A673 (cell line): ENCODE data around the gene SUPT3H.
"Not testable (repeated sequence)": the region's sequence is repeated elsewhere in the genome, so short reads cannot be mapped to it uniquely, and the experiment has no call there.

Experiments
- CTCF ChIP-seq: fragments of 300-800, 200-600 bp; sonication (generic); conservative IDR thresholded peaks from 2 replicates; pipeline ENCODE4 v1.5.1; 2017; ENCODE audit warnings: low read depth, mild to moderate bottlenecking, antibody characterized with exemption, low read length, moderate library complexity, mixed read lengths
- EZH2 ChIP-seq: fragments of 200-600 bp; sonication (generic); IDR thresholded peaks from 2 replicates; pipeline ENCODE4 v1.6.1; 2017; ENCODE audit warnings: borderline replicate concordance, low read depth, mild to moderate bottlenecking, mixed read lengths, antibody characterized with exemption, low read length; ENCODE audit not compliant: poor library complexity, severe bottlenecking

GRCh38 chr6:45176373-45176772 is 201.4 kb downstream of the SUPT3H start:
- not testable (repeated sequence) for TF ChIP-seq EZH2, CTCF
